ENCODE measurements around the gene IFT43.

The IFT43 gene

GRCh38 chr14:75985618-75986438 is at the start of gene IFT43:
Gene IFT43 (plus strand): TSS chr14:75985763. CDS start chr14:75985787, 24 bp downstream.
- DNase-seq, result peak; percentile 96

- DNase-seq, result no peak
These were observed 46.4 kb upstream of the IFT43 start for GRCh38 chr14:75939200-75939599.

GRCh38 chr14:75941030-75941429 is 44.5 kb upstream of the IFT43 start:
- DNase-seq, result peak; percentile 54

- no peak for DNase-seq
These were observed 40.8 kb upstream of the IFT43 start for GRCh38 chr14:75944607-75945241.

GRCh38 chr14:75946785-75947184 is 38.8 kb upstream of the IFT43 start:
- no peak for DNase-seq

- DNase-seq, result no peak
These were observed 33.1 kb upstream of the IFT43 start for GRCh38 chr14:75952489-75952888.

GRCh38 chr14:75959031-75959430 is 26.5 kb upstream of the IFT43 start:
- DNase-seq, result no peak

- no peak for DNase-seq
These were observed 25.3 kb upstream of the IFT43 start for GRCh38 chr14:75960231-75960630.

GRCh38 chr14:75961662-75962061 is 23.9 kb upstream of the IFT43 start:
- DNase-seq, result no peak

- no peak for DNase-seq
These were observed 17.7 kb upstream of the IFT43 start for GRCh38 chr14:75967866-75968265.

GRCh38 chr14:75968456-75968855 is 17.1 kb upstream of the IFT43 start:
- no peak for DNase-seq

- DNase-seq, result no peak
These were observed 16.4 kb upstream of the IFT43 start for GRCh38 chr14:75969126-75969525.

GRCh38 chr14:75969891-75970290 is 15.7 kb upstream of the IFT43 start:
- no peak for DNase-seq

GRCh38 chr14:75970989-75971388 is 14.6 kb upstream of the IFT43 start:
- no peak for DNase-seq

- DNase-seq, result no peak
These were observed 14.1 kb upstream of the IFT43 start for GRCh38 chr14:75971509-75971908.

- no peak for DNase-seq
These were observed 12.7 kb upstream of the IFT43 start for GRCh38 chr14:75972801-75973421.

GRCh38 chr14:75976826-75977581 is 8.6 kb upstream of the IFT43 start:
- DNase-seq, result no peak

GRCh38 chr14:75977582-75977943 is 8.0 kb upstream of the IFT43 start:
- no peak for DNase-seq

- DNase-seq, result no peak
These were observed 7.3 kb upstream of the IFT43 start for GRCh38 chr14:75978249-75978731.

GRCh38 chr14:75979071-75979571 is 6.4 kb upstream of the IFT43 start:
- DNase-seq, result peak; percentile 62

- DNase-seq, result peak; percentile 66
These were observed 5.7 kb upstream of the IFT43 start for GRCh38 chr14:75979648-75980565.

- DNase-seq, result peak; percentile 60
These were observed 4.7 kb upstream of the IFT43 start for GRCh38 chr14:75980856-75981255.

All from femur (tissue), 1 donor.